Measurements from ENCODE around the gene SWSAP1. TPM values are rescaled to one million over a fixed set of nuclear protein-coding genes. Genes with fewer than 3 reads are reported as not detected.
"Not testable (repeated sequence)": the region's sequence is repeated elsewhere in the genome, so short reads cannot be mapped to it uniquely, and the experiment has no call there.

Gene SWSAP1
- total RNA-seq, 1 donor from 2014 or later: 0.73 TPM

- no peak for DNase-seq (ENCODE audit: low read depth, low spot score)
These were observed 4.1 kb downstream of the SWSAP1 start for GRCh38 chr19:11378319-11379189.

GRCh38 chr19:11379269-11379845 lies 4.9 kb downstream of the SWSAP1 start:
- DNase-seq (ENCODE audit: low read depth, low spot score): not testable (repeated sequence)

GRCh38 chr19:11379857-11380350 lies 5.4 kb downstream of the SWSAP1 start:
- no peak for DNase-seq (ENCODE audit: low read depth, low spot score)

- peak; percentile 77 for DNase-seq (ENCODE audit: low read depth, low spot score)
These were observed 6.4 kb downstream of the SWSAP1 start for GRCh38 chr19:11380653-11381537.

GRCh38 chr19:11382898-11383705 lies 8.6 kb downstream of the SWSAP1 start:
- no peak for DNase-seq (ENCODE audit: low read depth, low spot score)

GRCh38 chr19:11383706-11384048 lies 9.2 kb downstream of the SWSAP1 start:
- DNase-seq (ENCODE audit: low read depth, low spot score): no peak

GRCh38 chr19:11384778-11385129 lies 10.3 kb downstream of the SWSAP1 start:
- DNase-seq (ENCODE audit: low read depth, low spot score): no peak

- no peak for DNase-seq (ENCODE audit: low read depth, low spot score)
These were observed 12.9 kb downstream of the SWSAP1 start for GRCh38 chr19:11387162-11388034.

GRCh38 chr19:11390359-11390758 lies 15.9 kb downstream of the SWSAP1 start:
- DNase-seq (ENCODE audit: low read depth, low spot score): no peak

GRCh38 chr19:11390933-11391680 lies 16.6 kb downstream of the SWSAP1 start:
- DNase-seq (ENCODE audit: low read depth, low spot score): no peak

GRCh38 chr19:11397089-11397610 lies 22.7 kb downstream of the SWSAP1 start:
- no peak for DNase-seq (ENCODE audit: low read depth, low spot score)

- DNase-seq (ENCODE audit: low read depth, low spot score): no peak
These were observed 25.2 kb downstream of the SWSAP1 start for GRCh38 chr19:11399667-11400066.

- no peak for DNase-seq (ENCODE audit: low read depth, low spot score)
These were observed 26.3 kb downstream of the SWSAP1 start for GRCh38 chr19:11400798-11401197.

GRCh38 chr19:11401808-11402543 lies 27.5 kb downstream of the SWSAP1 start:
- DNase-seq (ENCODE audit: low read depth, low spot score): no peak

GRCh38 chr19:11404588-11405222 lies 30.2 kb downstream of the SWSAP1 start:
- no peak for DNase-seq (ENCODE audit: low read depth, low spot score)

- no peak for DNase-seq (ENCODE audit: low read depth, low spot score)
These were observed 31.6 kb downstream of the SWSAP1 start for GRCh38 chr19:11405846-11406643.

GRCh38 chr19:11406703-11407236 lies 32.3 kb downstream of the SWSAP1 start:
- not testable (repeated sequence) for DNase-seq (ENCODE audit: low read depth, low spot score)

Data from pulmonary artery endothelial cell (primary cell).